ENCODE data around the gene FOXG1. TPM values are rescaled to one million over a fixed set of nuclear protein-coding genes. Genes with fewer than 3 reads are reported as not detected.
A peak's percentile ranks its signal among the peaks of the same experiment; 100 is the strongest.

FOXG1 gene
- polyA plus RNA-seq, 2 of the 4 experiments (the other 2 are of a cell fraction): 0.01 to 0.10 TPM

DNA sequence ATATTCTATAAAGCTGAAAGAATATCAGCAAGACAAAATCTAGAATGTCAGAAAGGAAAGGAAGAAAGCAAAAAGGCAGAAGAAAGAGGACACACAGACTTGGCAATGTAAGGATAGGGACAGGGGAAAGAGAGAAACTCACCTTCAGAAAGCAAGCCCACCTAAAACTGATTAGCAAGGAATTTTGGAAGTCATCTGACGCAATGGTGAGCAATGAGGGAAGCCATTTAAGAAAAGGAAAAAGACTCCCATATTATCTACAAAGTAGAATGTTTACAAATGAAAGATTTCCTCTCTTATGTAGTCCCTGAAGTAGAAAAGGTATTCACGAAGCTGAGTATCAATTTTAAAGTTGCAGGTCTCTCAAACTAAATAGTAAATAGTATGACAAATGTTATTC, 35.2 kb upstream of the FOXG1 start:
- DNase-seq (ENCODE audit: low read depth in 1 of 2, low spot score in 1 of 2): no peak
- ChIA-PET POLR2A (no interaction called here), CTCF (no interaction called here)
- Histone ChIP-seq H3K27ac (no peak overlapping the region), H3K4me1 (no peaks in the 10 kb centered on the region), H3K9me3 (no peaks in the 10 kb centered on the region), H3K4me2 (no peak overlapping the region), H3K4me3 (no peak overlapping the region)
- TF ChIP-seq NR3C1 (IDR thresholded peaks at IDR 0.05) (no peak), MAFK (IDR thresholded peaks at IDR 0.05; ENCODE audit: partially characterized antibody) (no peak), MYC (IDR thresholded peaks at IDR 0.05; ENCODE audit: borderline replicate concordance, low read length) (no peak), CBX8 (IDR thresholded peaks at IDR 0.05) (no peak), EHF (CRISPR knock-in tag; IDR thresholded peaks at IDR 0.05) (no peak), HOXB5 (CRISPR knock-in tag; IDR thresholded peaks at IDR 0.05) (no peak), EHMT2 (IDR thresholded peaks at IDR 0.05; ENCODE audit: low read depth) (no peak), SMC3 (IDR thresholded peaks at IDR 0.05) (no peak), BHLHE40 (IDR thresholded peaks at IDR 0.05; ENCODE audit: low read depth, low read length) (no peak), RFX5 (IDR thresholded peaks at IDR 0.05) (no peak), HOXB13 (CRISPR knock-in tag; IDR thresholded peaks at IDR 0.05; ENCODE audit: low read depth) (no peak)
- TF ChIP-seq, protein P1, sequence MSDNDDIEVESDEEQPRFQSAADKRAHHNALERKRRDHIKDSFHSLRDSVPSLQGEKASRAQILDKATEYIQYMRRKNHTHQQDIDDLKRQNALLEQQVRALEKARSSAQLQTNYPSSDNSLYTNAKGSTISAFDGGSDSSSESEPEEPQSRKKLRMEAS (IDR thresholded peaks at IDR 0.05): no peak
- TF ChIP-seq, protein P2, sequence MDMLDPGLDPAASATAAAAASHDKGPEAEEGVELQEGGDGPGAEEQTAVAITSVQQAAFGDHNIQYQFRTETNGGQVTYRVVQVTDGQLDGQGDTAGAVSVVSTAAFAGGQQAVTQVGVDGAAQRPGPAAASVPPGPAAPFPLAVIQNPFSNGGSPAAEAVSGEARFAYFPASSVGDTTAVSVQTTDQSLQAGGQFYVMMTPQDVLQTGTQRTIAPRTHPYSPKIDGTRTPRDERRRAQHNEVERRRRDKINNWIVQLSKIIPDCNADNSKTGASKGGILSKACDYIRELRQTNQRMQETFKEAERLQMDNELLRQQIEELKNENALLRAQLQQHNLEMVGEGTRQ (IDR thresholded peaks at IDR 0.05): no peak
- TF ChIP-seq, protein P3, sequence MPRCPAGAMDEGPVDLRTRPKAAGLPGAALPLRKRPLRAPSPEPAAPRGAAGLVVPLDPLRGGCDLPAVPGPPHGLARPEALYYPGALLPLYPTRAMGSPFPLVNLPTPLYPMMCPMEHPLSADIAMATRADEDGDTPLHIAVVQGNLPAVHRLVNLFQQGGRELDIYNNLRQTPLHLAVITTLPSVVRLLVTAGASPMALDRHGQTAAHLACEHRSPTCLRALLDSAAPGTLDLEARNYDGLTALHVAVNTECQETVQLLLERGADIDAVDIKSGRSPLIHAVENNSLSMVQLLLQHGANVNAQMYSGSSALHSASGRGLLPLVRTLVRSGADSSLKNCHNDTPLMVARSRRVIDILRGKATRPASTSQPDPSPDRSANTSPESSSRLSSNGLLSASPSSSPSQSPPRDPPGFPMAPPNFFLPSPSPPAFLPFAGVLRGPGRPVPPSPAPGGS (IDR thresholded peaks at IDR 0.05): no peak
- TF ChIP-seq, protein P4, sequence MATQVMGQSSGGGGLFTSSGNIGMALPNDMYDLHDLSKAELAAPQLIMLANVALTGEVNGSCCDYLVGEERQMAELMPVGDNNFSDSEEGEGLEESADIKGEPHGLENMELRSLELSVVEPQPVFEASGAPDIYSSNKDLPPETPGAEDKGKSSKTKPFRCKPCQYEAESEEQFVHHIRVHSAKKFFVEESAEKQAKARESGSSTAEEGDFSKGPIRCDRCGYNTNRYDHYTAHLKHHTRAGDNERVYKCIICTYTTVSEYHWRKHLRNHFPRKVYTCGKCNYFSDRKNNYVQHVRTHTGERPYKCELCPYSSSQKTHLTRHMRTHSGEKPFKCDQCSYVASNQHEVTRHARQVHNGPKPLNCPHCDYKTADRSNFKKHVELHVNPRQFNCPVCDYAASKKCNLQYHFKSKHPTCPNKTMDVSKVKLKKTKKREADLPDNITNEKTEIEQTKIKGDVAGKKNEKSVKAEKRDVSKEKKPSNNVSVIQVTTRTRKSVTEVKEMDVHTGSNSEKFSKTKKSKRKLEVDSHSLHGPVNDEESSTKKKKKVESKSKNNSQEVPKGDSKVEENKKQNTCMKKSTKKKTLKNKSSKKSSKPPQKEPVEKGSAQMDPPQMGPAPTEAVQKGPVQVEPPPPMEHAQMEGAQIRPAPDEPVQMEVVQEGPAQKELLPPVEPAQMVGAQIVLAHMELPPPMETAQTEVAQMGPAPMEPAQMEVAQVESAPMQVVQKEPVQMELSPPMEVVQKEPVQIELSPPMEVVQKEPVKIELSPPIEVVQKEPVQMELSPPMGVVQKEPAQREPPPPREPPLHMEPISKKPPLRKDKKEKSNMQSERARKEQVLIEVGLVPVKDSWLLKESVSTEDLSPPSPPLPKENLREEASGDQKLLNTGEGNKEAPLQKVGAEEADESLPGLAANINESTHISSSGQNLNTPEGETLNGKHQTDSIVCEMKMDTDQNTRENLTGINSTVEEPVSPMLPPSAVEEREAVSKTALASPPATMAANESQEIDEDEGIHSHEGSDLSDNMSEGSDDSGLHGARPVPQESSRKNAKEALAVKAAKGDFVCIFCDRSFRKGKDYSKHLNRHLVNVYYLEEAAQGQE (IDR thresholded peaks at IDR 0.05): no peak
- TF ChIP-seq, protein P5, sequence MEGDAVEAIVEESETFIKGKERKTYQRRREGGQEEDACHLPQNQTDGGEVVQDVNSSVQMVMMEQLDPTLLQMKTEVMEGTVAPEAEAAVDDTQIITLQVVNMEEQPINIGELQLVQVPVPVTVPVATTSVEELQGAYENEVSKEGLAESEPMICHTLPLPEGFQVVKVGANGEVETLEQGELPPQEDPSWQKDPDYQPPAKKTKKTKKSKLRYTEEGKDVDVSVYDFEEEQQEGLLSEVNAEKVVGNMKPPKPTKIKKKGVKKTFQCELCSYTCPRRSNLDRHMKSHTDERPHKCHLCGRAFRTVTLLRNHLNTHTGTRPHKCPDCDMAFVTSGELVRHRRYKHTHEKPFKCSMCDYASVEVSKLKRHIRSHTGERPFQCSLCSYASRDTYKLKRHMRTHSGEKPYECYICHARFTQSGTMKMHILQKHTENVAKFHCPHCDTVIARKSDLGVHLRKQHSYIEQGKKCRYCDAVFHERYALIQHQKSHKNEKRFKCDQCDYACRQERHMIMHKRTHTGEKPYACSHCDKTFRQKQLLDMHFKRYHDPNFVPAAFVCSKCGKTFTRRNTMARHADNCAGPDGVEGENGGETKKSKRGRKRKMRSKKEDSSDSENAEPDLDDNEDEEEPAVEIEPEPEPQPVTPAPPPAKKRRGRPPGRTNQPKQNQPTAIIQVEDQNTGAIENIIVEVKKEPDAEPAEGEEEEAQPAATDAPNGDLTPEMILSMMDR (IDR thresholded peaks at IDR 0.05): no peak
- 48% methylated on average over 2 of the region's 2 CpGs for WGBS (ENCODE audit: missing lambda C conversion rate)
- no peak for FAIRE-seq
- ATAC-seq: no peak

DNA sequence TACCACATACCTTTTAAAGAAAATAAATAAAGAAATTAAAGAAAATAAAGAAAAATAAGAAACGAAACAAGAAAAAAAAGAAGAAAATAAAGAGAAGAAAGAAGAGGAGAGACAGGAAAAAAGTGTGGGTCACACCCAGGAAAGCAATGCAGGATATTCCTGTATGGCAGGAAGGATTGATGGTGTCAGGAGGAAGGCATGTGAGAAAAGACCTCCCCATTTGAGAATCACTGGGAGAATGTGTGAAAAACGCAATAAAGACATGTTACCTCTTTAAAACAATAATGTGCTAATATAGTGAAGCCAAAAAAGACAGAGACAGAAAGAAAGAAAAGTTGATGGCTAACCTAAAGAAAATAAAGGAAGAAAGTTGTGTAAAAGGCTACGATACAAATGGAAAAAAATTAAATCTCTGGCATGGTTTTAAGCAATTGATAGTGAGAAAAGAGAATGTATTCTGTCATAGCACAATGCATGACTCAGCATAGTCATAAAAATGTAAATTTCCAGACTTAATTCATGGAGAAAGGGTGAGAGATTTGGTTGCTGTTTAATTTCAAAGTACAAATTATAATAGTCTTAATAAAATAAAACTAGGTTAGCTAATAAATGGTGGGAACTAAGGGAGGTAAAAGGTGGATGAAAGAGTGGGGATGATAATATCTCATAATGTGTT, 24.3 kb upstream of the FOXG1 start:
- WGBS (ENCODE audit: missing lambda C conversion rate): 42% methylated on average over 3 of the region's 3 CpGs
- POLR2A ChIA-PET: no interaction called here
- H3K4me2 ChIP-seq: no peak overlapping the region
- no peak for ATAC-seq
- FAIRE-seq: no peak
- H3K27ac ChIP-seq: no peak overlapping the region
- no peak overlapping the region for H3K4me3 ChIP-seq
- CTCF ChIA-PET: no interaction called here
- no peak for DNase-seq (ENCODE audit: low read depth in 1 of 2, low spot score in 1 of 2)
- H3K4me1 ChIP-seq: no peaks in the 10 kb centered on the region
- H3K9me3 ChIP-seq: peaks cover 4% of the 10 kb centered on the region; the same call in 1 of the 3 replicates
- TF ChIP-seq, protein P5 (IDR thresholded peaks at IDR 0.05): no peak
- peak; percentile 56 for TF ChIP-seq MAFK (IDR thresholded peaks at IDR 0.05; ENCODE audit: partially characterized antibody)
